ENCODE data around the gene FKBP11.

GRCh38 chr12:48882972-48883304, 42.4 kb downstream of the FKBP11 start:
- TF ChIP-seq CTCF (conservative IDR thresholded peaks at IDR 0.05): no peak
- no peak for TF ChIP-seq EZH2 (IDR thresholded peaks at IDR 0.05; ENCODE audit: low read depth)

Measured in PC-9 (cell line).